IPS-18c (cell line): ENCODE results near the gene IGF2BP3.
"Not testable (repeated sequence)": the region's sequence is repeated elsewhere in the genome, so short reads cannot be mapped to it uniquely, and the experiment has no call there.

Experiments used
- H3K4me3 ChIP-seq: 2 replicates; pipeline ENCODE4 v1.7.0; 2013; ENCODE audit warnings: low read depth, mild to moderate bottlenecking, low read length, moderate library complexity; ENCODE audit not compliant: insufficient read depth
- H3K9me3 ChIP-seq: one replicate; pipeline ENCODE4 v1.6.1; 2013; ENCODE audit warnings: mild to moderate bottlenecking, low read length, moderate library complexity; ENCODE audit not compliant: control insufficient read depth, insufficient read depth

The IGF2BP3 gene

DNA sequence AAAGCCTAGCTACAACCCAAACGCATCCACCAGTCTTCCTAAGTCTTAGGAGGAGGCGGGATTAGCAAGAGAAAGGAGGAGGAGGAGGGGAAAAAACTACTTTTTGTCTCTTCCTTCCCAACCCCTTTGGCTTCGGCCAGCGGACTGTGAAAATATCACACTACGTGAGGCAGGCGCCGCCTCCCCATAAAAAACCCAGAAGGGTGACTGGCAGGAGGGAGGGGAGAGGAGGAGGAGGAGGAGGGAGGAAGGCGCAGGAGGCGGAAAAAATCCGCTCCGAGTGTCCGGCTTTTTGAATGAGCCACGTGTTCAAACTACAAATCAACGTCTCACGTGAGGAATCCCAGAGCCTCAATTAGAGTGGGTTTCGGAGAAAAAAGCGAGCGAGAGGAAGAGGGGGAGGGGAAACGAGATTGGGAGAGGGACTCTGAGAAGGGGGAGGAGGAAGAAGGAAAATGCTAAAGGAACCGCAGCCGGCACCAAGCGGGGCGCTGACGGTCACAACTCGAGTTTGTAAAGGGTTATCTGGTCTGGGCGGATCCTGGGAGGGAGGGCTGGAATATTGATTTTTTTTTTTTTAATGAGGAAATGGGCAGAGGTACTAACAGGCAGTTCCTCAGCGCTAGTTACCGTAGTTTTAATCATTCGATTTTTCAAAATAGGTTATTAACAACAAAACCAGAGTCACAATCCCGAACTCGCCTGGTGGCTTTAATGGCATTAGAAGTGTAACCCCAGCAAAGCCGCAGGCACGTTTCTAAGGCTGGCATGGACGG, at the start of gene IGF2BP3:
Gene IGF2BP3 (minus strand): TSS at position 162 of the 776 bp plus-strand sequence. CDS start 381 bp downstream, outside the sequence.
- Histone ChIP-seq H3K4me3 (peak within 1 kb of the TSS; percentile 90), H3K9me3 (no peaks in the 10 kb centered on the region)

DNA sequence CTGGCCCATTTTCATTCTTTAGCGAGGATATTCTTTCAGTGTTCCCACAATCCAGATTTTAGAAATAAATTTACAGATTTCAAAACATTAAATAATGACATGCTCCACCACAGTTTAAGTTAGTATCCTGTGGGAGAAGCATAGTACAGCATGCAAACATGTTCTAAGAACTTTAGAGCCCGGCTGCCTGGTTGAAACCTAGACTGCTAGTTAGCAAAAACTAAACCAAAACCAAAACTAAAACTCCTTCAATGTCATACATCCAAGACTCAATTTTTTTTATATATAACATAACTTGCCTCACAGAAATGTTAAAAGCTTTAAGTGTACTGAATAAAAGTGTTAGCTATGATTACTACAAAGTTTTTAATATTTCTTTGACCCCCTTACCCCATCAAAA, 44.5 kb upstream of the IGF2BP3 start:
- no peak overlapping the region for H3K4me3 ChIP-seq
- peaks cover 3% of the 10 kb centered on the region for H3K9me3 ChIP-seq

- H3K4me3 ChIP-seq, H3K9me3 ChIP-seq: not testable (repeated sequence)
Observed at GRCh38 chr7:23513746-23514145, 43.5 kb upstream of the IGF2BP3 start.

GRCh38 chr7:23494009-23494408, 23.7 kb upstream of the IGF2BP3 start:
- Histone ChIP-seq H3K4me3 (no peak overlapping the region), H3K9me3 (no peaks in the 10 kb centered on the region)

GRCh38 chr7:23491502-23491901, 21.2 kb upstream of the IGF2BP3 start:
- Histone ChIP-seq H3K4me3 (no peak overlapping the region; the same call in 1 of the 2 replicates), H3K9me3 (no peaks in the 10 kb centered on the region)

DNA sequence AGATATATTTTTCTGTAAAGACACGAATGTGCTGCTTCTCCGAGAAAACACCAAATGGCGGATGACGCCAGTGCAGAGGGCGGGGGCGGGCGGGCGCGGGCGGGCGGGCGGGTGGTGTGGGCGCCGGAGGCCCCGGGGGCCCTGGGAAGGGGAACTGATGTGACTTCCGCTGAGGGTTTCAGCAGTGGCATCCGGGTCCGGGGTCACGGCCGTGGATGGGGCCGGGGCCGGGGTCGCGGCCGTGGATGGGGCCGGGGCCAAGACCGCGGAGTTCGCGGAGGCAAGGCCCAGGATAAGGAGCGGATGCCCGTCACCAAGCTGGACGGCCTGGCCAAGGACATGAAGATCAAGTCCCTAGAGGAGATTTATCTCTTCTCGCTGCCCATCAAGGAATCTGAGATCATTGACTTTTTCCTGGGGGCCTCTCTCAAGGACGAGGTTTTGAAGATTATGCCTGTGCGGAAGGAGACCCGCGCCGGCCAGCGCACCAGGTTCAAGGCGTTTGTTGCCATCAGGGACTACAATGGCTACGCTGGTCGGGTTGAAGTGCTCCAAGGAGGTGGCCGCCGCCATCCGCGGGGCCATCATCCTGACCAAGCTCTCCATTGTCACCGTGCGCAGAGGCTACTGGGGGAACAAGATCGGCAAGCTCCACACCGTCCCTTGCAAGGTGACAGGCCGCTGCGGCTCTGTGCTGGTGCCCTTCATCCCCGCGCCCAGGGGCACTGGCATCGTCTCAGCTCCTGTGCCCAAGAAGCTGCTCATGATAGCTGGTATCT, 20.3 kb upstream of the IGF2BP3 start:
- H3K4me3 ChIP-seq: peak overlapping the region; percentile 52
- H3K9me3 ChIP-seq: no peaks in the 10 kb centered on the region

DNA sequence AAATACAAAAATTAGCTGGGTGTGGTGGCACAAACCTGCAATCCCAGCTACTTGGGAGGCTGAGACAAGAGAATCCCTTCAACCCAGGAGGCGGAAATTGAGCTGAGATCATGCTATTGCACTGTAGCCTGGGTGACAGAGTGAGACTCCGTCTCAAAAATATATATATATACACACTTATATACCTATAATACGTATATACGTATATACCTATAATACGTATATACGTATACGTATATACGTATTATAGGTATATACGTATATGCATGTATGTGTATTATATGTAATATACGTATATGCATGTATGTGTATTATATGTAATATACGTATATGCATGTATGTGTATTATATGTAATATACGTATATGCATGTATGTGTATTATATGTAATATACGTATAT, 18.4 kb upstream of the IGF2BP3 start:
- H3K9me3 ChIP-seq, H3K4me3 ChIP-seq: not testable (repeated sequence)

DNA sequence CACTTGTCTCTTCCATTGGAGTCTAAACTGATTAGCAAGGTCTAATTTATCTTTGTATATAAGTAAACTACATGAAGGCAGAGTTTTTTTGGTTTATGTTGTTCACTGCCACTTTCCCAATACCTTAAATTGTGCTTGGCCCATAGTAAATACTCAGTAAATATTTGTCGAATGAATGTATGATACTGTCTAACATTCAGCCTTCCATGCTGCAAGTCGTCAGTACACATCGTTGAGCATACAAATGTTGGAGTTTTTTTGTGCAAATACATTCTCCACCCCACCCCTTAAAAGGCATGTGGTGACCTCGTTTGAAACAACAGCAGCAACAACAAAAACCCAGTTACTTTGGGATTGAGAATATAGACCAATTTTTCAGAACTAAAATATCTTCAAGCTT, 17.4 kb upstream of the IGF2BP3 start:
- Histone ChIP-seq H3K4me3 (no peak overlapping the region), H3K9me3 (no peaks in the 10 kb centered on the region)

- H3K9me3 ChIP-seq: no peaks in the 10 kb centered on the region
Observed at GRCh38 chr7:23486002-23486773, 15.9 kb upstream of the IGF2BP3 start.

GRCh38 chr7:23482686-23483085, 12.4 kb upstream of the IGF2BP3 start:
- Histone ChIP-seq H3K9me3 (no peaks in the 10 kb centered on the region), H3K4me3 (no peak overlapping the region)

More at GRCh38 chr7:23486002-23486773, 15.9 kb upstream of the IGF2BP3 start:
- no peak overlapping the region for H3K4me3 ChIP-seq

- Histone ChIP-seq H3K9me3 (no peaks in the 10 kb centered on the region), H3K4me3 (no peak overlapping the region)
Observed at GRCh38 chr7:23477962-23478866, 7.9 kb upstream of the IGF2BP3 start.

DNA sequence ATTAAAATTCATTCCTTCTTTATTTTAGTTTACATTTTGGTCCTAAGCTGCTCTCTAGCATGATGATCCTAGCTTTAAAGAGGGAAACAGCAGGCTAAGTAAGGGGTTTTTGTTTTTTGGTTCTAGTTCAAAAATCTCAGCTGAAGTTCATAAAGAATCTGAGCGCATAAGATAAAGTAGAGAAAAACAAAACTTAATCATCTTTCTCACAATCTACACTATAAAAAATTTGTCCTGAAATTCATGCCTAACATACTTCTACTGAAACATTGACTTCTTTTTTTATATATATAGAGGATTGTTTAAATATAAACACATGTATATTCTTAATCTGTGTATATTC, 6.8 kb upstream of the IGF2BP3 start:
- H3K4me3 ChIP-seq: no peak overlapping the region

GRCh38 chr7:23476286-23477156, 6.2 kb upstream of the IGF2BP3 start:
- peak overlapping the region; percentile 10; the same call in 1 of the 2 replicates for H3K4me3 ChIP-seq
- H3K9me3 ChIP-seq: no peaks in the 10 kb centered on the region

More for the DNA sequence above, 6.8 kb upstream of the IGF2BP3 start:
- H3K9me3 ChIP-seq: no peaks in the 10 kb centered on the region

- Histone ChIP-seq H3K4me3 (no peak overlapping the region), H3K9me3 (no peaks in the 10 kb centered on the region)
Observed at GRCh38 chr7:23475576-23475839, 5.2 kb upstream of the IGF2BP3 start.

GRCh38 chr7:23474829-23475575, 4.7 kb upstream of the IGF2BP3 start:
- Histone ChIP-seq H3K9me3 (no peaks in the 10 kb centered on the region), H3K4me3 (peak overlapping the region; percentile 71)
